ENCODE results near the gene DNAH6.
"Not testable (repeated sequence)": the region's sequence is repeated elsewhere in the genome, so short reads cannot be mapped to it uniquely, and the experiment has no call there.

Gene DNAH6, protein sequence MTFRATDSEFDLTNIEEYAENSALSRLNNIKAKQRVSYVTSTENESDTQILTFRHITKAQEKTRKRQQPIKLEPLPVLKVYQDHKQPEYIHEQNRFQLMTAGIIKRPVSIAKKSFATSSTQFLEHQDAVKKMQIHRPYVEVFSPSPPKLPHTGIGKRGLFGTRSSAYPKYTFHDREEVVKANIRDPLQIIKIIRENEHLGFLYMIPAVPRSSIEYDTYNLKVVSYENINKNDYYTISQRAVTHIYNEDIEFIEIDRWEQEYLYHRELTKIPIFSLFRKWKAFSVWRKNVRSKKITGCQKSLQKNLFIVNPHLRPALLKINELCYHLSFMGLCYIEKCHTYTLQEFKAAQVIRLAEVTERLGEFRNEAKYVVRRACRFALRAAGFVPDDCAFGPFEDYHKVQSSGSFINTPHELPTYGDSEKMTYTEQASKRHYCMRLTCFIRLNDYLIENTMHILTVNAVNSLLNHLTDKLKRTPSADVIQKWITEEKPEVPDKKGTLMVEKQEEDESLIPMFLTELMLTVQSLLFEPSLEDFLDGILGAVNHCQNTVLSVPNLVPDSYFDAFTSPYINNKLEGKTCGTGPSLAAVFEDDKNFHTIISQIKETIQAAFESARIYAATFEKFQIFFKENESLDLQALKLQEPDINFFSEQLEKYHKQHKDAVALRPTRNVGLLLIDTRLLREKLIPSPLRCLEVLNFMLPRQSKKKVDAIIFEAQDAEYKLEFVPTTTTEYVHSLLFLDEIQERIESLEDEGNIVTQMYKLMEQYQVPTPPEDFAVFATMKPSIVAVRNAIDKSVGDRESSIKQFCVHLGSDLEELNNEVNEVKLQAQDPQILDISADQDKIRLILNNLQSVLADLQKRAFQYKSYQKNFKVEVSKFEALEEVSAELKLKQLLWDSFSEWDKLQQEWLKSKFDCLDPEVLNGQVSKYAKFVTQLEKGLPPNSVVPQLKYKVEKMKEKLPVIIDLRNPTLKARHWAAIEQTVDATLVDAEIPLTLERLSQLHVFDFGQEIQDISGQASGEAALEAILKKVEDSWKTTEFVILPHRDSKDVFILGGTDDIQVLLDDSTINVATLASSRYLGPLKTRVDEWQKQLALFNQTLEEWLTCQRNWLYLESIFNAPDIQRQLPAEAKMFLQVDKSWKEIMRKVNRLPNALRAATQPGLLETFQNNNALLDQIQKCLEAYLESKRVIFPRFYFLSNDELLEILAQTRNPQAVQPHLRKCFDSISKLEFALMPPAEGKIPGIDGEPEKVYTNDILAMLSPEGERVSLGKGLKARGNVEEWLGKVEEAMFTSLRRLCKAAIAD (N-terminal part only)

GRCh38 chr2:84516234-84516986 lies at the start of gene DNAH6:
Gene DNAH6, plus strand, starts transcription at chr2:84516498. Its CDS starts 1,329 bp downstream, at chr2:84517827.
- DNase-seq = peak; percentile 77 to 89

DNA sequence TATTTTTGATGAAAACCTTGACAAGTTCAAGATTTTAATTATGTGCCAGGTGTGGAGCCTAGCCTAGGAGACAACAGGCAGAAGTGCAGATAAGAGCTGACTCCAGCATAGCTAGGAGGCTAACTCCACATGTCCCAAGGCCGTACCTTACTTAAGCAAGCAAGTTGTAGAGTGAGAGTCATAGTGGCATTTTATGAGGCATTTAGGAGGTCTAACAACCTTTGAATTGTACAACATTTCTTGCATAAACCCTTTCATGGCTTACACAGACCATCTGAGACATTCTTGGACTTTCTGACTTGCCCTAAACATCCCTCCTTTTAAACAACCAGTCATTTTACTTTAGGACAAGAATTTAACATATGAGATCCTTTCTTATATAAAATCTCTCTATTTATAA lies 48.9 kb upstream of the DNAH6 start:
- DNase-seq = no peak

GRCh38 chr2:84472423-84472822 lies 43.9 kb upstream of the DNAH6 start:
- not testable (repeated sequence) for DNase-seq

DNA sequence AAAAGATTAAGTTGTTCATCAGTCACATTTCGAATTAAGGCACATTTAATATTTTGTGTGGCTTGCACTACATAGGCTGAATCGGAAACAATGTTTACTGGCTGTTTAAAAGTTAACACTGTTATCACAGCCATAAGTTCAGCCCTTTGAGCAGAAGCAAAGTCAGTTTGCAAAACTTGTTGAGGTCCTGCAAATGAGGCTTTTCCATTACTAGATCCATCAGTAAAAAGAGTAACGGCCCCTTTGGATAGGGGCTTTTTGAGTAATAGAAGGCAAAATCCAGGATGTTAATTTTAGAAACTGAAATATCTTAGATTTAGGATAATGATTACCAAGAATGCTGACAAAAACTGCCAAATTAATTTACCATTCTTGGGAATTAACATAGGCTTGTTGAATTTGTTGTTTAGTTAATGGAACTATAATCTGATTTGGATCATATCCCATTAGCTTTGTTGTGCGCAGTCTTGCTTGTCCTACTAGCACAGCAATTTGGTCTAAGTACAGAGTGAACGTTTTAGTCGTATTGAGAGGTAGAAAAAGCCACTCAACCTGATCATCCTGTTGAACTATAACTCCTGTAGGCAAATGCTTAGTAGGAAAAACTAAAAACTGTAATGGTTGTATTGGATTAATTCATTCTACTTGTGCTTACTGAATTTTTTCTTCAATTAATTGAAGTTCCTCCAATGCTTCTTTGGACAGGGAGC lies 43.3 kb upstream of the DNAH6 start:
- no peak for DNase-seq

DNA sequence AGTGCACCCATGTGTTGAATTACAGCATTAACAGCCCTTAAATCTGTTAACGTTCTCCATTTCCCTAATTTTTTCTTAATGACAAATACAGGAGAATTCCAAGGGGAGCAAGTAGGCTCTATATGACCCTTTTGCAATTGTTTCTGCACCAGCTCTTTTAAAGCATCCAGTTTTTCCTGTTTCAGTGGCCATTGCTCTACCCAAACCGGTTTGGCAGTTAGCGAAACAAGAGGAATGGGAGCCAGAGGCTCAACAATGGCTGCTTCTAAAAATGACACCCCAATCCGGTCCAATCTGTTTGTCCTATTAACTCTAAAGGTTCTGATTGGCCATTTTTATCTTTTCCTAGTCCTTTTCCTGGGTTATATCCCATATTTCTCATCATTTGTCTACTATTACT lies 42.1 kb upstream of the DNAH6 start:
- DNase-seq = no peak

- no peak for DNase-seq
Observed at GRCh38 chr2:84477886-84478285, 38.4 kb upstream of the DNAH6 start.

- no peak for DNase-seq
Observed at GRCh38 chr2:84478867-84479266, 37.4 kb upstream of the DNAH6 start.

GRCh38 chr2:84481702-84482101 lies 34.6 kb upstream of the DNAH6 start:
- DNase-seq = no peak

GRCh38 chr2:84482603-84483002 lies 33.7 kb upstream of the DNAH6 start:
- no peak for DNase-seq

GRCh38 chr2:84483320-84483719 lies 33.0 kb upstream of the DNAH6 start:
- no peak for DNase-seq

- peak in 1 of 2 experiments; percentile 44 for DNase-seq
Observed at GRCh38 chr2:84486441-84487115, 29.7 kb upstream of the DNAH6 start.

DNA sequence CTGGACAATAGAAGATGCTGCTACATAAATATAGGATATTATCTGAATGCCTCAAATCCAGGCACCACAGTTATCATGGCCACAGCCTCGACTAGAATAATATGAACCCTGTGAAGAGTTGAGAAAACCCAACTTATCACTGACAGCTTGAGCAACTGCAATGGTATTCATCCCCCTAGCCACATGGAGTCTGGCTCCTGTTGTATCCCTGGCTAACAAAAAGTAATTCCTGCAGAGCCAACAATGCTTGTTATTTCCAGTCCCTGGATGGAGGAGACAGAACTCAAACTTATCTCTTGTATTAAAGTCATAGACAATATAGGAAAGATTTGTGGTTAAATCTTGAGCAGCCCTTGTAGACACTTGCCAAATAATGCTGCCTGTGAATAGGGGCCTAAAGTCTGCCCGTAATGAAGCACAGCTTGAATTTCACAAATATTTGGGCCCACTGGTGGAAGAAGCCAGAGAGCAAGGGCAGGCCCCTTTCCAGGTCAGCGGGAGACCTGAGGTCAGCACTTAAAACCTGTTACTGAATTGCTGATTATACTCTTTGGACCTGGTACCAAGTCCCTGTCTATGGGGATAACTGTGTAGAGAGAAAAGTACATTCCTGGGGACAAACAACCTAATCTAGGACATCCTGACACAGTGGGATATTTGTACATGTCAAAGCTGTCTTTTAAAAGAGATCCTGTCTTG lies 28.9 kb upstream of the DNAH6 start:
- no peak for DNase-seq

DNA sequence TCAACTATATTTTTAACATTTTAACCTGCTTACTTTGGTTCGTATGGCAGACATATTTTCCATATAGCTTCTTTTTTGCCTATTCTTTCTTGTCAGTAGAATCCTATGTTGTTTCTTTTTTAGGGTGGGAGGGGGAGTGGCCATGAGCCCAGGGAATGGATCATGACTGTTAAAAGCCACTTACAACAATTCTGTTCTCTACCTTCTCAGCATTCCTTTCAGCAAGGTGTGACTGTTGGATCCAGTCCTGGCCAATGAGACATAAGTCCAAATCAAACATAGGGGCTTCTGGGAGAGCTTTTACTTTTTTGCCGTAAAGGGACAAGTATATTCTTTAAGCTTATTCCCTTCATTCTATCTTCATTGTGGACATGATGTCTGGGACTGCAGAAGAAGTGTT lies 25.0 kb upstream of the DNAH6 start:
- DNase-seq = no peak

DNA sequence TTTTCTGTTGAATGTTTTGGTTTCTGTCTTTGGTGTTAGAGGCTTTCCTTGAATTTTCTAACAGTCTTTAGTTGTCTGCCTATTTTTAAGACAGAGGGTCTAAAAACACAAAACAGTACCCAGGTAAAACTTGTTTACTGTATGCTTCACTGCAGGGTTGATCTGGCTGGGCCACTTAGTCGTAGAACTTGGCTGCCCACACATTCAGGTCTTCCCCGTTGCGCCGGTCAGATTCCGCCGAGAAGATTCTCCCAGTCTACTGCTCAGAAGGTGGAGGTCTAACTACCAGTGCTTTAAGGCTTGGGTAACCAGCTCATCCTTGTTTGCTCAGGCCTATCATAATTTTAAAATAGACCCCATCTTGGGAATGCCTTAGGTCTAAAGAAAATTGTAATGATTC lies 24.6 kb upstream of the DNAH6 start:
- no peak for DNase-seq

DNA sequence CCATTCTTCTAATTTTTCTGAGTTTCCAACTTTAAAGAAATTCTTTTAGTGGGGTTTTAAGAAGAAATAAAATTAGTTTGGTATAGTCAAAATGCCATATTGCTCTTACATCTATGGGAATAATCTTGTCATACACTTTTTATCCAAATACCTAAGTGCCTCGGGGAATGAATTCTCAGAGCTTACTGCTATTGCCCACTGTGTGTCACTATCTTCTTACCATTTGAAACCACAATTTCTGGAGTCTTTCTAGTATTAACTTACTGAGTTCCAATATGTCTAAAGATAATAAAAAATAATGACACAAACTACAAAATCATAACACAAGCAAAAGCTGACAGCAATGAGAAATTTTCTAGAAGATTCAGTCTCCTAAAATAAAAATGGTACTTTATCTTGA lies 23.7 kb upstream of the DNAH6 start:
- no peak for DNase-seq

GRCh38 chr2:84493514-84493913 lies 22.8 kb upstream of the DNAH6 start:
- no peak for DNase-seq

- DNase-seq = no peak
Observed at GRCh38 chr2:84494070-84494469, 22.2 kb upstream of the DNAH6 start.

- DNase-seq = peak in 1 of 2 experiments; percentile 61
Observed at GRCh38 chr2:84495539-84496146, 20.7 kb upstream of the DNAH6 start.

GRCh38 chr2:84496386-84496785 lies 19.9 kb upstream of the DNAH6 start:
- no peak for DNase-seq

DNA sequence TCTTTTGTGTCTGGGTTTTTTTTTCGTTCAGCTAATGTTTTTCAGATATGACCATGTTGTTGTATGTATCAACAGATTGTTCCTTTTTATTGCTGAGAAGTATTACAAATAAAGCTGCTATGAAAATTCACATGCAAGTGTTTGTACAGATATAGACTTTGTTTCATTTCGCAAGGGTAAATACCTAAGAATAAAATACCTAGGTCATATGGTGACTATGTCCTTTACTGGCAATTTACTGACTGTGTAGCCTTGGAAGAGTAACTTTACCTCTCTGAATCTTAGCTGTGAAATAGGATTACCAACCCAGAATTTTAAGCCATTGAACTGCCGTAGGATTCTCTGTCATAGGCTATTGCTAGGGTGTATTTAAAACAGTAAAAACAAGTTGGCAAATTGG lies 19.0 kb upstream of the DNAH6 start:
- DNase-seq = no peak
